GM19467 (cell line): ENCODE measurements around the gene QSOX2.

Experiments used
- ATAC-seq: cut with Tn5 transposase; IDR thresholded peaks from one replicate; pipeline ENCODE4 v1.9.1; 2021; ENCODE audit warnings: mild to moderate bottlenecking, moderate library complexity; ENCODE audit not compliant: unreplicated experiment

QSOX2 gene

DNA sequence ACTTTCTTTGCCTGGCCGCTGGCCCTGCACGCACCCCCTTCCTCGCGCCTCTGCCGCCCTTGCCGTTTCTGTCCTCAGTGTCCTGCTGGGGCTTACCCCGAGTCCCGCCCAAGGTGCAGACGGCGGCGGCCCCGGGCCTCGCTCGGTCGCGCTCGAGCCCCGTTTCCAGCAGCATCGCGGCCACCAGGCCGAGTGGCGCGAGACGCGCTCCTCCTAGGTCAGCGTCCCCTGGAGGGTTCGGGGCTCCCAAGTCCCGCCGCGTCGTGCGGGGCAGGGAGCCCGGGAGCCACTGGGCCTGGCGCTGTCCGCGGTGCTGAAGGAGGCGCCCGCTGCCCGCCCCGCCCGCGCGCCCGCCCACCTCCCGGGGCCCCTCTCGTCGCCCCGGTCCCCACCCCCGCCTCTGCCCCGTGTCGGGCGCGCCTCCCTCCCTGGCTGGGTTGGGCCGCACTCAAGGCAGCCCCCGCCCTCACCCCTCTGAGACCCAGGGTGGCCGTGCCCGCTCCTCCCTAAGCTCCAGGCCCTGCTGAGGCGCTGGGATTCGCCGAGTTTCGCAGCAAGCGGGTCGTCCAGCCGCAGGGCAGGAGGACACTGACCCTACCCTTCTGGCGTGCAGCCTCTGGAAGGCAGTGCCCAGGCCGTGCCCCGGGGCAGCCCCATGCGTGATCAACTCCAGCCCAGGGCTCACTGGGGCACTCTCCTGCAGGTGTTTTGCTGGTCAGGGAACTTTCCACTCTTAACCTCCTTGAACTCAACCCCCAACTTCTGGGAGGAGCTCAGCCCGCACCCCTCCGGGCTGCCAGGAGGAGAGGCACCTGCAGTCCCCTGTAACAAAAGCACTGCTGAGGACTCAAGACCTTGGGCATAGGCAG is 40.5 kb downstream of the QSOX2 start, which contains the start of gene LHX3:
Gene LHX3, minus strand, starts transcription at position 291 of the 869 bp plus-strand sequence. Its CDS starts 116 bp downstream, at position 175.
- no peak for ATAC-seq

DNA sequence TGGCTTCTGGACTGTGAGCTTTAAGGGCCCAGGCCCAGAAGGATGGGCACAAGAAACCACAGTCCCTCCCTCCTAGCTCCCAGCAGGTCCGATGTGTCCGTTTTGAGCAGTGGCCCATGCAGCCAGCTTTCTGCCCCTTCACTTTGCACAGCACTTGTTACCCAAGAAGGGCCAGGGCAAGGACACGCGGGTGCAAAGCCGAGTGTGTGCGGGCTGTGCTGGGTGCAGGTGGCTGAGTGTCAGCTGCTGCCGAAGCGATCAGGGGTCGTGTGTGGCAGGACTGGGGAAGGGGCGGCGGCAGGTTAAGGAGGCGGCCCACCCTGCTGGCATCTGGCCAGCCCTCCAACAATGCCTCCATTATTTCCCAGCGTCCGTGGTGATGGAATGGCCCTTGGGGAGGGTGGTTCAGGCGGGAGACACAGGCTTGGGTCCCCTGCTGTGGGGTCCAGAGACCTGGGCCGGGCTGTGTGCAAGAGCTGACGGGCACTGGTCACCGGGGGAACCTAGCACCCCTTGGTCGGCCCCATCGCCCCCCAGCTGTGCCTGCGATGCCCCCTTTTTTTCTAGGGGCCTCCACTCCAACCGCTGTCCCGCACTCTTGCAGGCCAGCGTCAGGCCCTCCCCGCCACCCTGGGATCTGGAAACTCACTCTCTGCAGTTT is 41.3 kb downstream of the QSOX2 start:
- no peak for ATAC-seq

DNA sequence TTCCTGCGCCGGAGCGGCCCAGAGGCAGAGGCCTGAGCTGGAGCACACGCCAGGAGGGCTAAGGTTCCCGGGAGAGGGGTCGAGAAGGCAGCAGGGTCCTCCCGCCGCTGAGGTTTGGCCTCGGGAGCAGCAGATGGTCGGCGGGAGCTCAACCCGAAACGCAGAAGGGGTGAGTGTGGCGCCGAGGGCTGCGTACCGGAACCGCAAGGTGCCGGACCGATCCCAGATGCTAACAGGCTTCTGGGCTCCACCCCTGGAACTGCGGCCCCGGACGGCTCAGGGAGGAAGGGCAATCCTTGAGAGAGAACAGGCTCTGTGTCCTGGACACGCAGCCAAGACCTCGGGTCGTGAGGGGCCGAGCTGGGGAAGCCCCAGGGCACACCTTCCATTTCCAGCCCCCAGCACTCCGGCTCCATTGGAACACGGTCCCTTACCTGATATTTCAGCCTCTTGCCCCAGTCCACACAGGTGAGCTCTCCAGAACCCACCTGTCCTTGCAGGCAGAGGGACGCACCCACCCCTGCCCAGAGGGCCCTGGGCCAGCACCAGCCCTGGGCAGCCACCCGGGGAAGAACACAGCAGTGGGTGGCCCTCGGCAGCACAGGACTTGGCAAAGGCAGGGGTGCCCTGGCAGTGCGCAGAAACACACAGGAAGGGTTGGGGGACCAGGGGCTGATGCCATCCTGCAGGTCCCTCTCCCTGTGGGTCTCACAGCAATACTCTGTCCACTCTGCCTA is 42.0 kb downstream of the QSOX2 start:
- no peak for ATAC-seq

DNA sequence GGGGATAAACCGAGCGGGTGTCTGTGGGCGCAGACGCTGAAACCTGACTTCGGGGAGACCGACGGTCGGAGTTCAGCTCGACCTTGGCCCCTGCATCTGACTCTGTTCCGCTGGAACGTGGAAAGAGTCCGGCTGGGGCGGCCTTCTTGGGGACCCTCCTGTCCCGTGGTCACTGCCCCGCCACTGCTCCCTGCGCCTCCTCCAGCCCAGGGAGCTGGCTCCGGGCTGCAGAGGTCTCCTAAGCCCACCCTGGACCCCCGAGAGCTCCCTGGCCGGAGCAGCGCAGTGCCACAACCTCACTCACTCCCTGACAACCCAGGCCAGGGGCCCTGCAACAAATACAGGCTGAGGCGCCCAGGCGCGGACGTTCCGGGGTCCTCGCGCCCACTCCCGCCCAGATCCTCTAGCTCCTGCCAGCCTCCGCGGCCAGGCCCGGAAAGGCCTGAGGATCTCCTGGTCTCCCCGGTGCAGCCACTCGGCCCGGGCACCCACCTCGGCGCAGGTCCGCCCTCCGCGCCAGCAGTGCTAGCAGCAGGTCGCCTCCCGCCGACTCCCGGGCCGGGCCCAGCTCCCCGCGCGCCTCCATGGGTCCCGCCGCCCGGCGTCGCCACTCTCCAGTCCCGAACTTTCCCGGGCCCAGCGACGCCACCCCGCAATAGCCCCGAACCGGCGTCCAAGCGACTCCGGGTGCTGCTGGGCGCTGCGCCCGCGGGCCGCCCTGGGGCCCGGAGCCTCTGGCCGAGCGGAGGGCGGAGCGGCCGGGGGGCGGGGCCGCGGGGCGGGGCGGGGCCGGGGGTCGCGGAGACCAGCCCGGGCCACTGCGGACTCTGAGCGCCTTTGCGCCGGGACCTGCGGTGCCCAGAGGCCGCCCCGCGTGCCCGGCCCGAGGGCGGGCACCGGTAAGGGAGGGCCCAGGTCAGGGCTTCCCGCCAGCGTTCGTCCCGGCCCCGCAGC is 42.9 kb downstream of the QSOX2 start:
- ATAC-seq: no peak

DNA sequence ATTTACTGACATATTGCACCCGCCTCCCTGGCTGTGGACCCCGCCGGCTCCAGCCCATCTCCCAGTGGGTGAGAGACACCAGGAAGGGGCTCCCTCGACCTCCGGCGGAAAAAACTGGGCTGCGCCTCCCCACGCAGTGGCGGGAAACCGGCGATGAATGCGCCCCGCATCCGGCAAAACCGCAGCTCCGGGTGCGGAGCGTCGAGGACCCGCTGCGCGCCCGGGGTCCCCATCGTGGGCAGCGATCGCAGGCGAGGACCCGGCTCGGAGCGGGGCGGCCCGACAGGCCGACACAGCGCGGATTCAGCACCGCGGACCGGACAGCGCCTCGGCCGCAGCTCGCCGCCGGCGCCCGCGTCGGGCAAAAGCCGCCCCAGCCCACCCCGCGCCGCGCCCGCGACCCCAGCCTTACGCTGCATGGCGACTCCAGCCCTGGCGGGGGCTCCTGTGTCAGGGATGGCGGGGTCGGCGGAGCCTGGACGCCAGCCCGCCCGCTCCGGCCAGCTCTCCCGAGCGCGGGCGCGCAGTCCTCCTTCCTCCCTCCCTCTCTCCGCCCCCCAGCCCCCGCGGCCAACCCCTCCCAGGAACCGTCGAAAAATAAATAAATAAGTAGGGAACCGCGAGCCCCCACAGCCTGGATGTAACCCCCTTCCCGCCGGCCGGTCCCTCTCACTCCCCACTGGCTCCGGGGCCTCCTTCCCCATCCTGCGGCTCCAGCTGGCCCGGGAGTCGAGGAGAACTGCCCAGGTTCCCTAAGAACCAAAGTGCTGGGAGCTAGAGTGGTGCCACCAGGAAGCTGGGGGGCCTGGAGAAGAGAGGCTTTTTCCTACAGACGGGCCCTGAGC is 43.8 kb downstream of the QSOX2 start:
- no peak for ATAC-seq

DNA sequence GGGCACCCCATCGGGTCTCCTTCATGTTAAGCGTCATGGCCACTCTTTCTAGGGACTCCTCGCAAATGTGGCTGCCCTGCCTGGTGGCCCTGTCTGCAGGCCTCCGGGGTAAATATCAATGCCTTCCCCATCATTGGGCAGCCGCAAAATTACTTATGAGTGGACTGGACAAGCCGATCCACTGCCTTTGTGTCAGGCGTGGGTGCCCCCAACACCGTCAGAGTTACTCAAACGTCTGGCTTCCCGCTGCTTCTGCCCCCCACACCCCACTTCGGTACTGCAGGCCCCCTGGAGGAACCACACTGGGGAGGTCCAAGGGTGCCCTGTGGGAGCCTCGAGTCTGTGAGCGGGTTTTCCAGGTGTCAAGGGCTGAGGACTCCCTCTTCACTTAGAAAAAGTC is 44.4 kb downstream of the QSOX2 start:
- no peak for ATAC-seq

DNA sequence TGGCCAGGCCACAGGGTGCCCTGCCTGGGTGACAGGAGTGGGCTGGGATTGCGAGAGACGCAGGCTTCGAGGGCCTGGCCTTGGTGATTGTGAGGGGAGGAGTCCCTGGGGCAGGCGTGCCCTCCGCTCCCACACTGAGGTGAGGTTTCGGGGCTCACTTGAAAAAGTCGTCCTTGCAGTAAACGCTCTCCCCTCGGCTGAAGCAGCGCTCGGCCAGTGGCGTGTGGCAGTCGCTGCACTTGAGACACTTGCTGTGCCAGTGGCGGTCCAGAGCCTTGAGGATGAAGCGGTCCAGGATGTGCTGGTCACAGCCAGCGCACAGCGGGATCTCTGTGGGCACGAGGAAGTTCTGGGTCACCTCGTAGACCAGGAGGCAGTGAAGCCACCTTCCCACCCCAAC is 45.2 kb downstream of the QSOX2 start:
- no peak for ATAC-seq

DNA sequence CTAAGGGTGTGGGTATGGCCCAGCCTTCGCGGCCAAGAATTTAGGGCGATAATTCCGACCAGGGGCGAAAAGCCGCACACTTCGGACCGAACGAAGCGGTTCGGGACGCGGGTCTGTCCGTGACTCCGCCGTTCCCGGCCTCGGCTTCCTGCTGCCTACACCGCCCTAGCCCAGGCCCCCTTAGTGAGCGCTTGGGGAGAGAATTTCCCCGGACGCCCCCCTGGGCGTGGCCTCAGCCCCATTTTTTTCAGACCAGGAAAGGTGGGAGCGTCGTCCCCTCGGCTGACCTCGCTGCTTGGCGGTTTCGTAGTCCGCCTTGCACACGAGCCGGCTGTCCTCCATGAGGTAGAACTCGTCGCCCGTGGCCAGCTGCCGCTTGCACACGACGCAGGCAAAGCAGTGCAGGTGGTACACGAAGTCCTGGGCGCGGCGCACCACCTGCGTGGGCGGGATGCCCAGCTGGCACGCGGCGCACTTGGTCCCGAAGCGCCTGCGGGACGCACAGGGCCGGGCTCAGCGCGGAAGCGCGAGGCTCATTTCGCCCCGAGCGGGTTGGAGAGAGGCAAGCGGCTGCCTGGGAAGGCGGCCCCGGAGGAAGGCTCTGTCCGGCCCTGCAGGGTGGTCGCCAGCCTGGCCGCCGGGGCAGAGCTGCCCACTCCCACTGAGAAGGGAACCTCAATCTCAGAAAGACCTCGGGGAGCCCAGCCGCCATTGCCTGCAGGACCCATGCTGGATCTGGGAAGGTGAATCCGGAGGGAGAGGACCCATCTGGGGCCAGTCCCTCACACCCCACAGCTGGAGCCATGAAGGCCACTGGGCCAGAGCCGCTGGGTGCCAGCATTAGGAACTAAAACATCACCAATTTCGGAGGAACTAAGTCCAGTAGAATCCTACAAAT is 46.0 kb downstream of the QSOX2 start:
- ATAC-seq: no peak

DNA sequence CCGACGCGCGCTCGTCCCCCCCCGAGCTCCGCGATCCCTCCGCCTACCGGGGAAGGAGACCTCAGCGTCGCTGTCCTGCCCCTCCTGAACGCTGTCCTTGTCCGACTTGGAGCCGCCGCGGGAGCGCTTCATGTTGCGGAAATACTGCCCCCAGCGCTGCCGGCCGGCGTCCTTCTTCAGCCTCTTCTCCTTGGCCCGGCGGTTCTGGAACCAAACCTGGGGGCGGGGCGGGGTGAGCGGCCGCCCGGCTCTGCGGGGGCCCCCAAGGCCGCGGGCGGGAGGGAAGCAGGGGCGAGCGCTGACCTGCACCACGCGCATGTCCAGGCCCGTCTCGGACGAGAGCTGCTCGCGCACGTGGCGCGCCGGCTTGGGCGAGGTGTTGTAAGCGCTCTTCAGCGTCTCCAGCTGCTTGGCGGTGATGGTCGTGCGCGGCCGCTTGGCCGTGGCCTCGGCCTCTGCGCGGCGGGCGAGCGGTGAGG is 47.0 kb downstream of the QSOX2 start:
- no peak for ATAC-seq

DNA sequence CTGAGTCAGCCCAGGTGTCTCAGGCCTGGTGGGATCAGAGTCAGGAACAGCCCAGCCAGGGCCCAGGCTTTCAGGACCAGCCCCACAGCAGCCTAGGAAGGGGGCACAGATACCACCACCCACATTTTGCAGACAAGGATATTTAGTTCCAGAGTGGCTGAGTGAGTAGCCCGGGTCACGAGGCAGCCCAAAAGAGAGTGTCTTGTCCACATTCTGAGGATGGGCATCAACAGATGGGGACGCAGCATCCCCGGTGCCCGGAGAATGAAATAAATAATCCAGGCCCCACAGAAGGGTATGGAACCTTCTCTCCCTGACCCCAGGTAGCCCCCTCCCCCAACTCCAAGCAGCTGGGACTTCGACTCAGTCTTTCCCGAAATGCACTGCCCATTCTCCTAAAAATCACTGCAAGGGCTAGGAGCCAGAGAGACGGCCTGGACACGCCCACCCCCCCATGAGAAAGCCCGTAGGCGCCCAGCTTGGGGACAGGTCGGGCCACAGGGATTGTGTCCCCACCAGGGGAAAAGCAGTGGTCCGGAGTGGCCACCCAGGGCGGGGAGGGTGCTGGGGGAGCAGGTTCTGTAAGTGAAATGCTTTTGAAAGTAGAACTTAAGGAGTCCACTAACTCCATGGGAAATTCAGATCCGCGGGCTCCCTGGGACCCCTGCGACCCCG is 47.5 kb downstream of the QSOX2 start:
- no peak for ATAC-seq

DNA sequence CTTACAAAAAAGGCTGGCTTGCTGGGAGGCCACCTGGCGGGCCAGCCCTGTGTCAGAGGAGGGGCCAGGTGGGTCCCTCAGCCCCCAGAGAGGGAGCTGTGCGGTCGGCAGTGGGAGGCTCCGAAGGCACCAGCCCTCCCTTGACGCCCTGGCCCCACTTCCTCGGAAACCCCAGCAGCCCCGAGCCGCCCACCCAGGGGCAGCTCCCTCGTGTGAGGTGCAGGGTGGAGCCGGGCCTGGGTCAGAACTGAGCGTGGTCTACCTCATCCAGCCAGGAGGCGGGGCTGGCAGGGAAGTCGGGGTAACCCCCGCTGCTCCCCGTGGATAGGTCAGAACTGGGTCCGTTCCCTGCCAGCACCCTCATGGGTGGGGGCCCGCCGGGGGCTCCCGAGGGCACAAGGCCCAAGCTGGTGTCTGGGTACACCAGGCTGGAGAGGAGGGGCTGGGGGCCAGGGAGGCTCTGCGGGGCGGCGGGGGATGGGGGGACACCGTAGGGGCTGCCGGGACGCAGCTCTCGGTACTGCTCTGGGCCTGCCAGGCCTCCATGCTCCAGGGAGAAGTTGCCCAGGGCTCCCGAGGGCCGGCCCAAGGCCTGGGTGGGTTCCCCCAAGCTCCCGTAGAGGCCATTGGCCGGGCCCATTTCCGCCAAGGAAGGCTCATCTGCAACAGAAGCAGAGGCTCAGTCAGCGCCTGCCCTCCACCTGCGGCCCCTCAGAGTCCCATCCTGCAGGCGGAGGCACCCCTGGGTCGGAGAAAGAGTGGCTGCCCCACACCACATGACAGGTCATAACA is 48.3 kb downstream of the QSOX2 start:
- ATAC-seq: no peak

DNA sequence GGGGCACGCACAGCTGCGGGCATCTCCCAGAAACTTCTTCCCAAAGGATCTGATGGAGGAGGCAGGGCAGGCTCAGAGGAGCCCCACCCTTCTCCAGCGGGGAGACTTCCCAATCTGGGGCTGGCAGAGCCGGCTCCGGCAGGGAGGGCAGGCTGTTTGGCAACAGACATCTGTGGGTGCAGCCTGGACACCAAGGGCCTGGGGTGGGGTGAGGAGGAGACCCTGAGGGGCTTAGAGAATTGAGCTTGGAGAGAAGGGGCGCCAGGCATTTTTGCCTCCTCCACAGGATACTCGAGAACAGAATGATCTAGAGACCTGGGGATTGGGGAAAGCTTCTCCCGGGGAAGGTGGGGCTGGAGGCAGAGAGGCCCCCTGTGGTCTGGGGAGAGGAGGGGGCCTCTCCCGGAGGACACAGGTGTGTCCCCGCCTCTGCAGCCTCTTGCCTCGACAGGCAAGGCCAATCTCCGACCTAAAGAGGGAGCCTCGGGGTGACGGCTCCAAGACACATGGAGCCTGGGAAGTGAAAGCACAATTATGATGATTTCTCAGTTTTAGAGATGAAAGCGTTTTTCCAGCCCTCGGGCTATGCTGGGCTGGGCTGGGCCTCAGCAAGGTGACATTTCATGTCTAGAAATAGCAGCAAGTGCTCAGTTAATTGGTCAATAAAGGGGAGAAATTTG is 49.1 kb downstream of the QSOX2 start:
- no peak for ATAC-seq

DNA sequence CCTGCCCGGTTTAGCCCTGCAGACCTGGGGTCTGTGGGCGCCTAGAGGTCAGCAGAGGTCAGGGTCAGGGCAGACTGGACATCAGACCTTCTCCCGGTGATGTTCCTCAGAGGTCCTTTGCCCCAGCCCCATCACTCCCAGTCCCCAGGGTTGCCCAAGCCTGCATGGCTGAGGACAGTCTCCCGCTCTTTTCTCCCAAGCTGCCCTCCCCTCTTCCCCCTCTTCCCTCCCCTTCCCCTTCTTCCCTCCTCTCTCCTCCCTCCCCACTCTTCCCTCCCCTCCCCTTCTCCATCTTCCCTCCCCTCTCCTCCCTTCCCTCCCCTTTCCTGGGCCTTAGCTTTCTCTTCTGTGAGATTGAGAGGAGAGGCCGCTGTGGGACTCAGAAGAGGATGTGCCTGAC is 51.1 kb downstream of the QSOX2 start:
- no peak for ATAC-seq

DNA sequence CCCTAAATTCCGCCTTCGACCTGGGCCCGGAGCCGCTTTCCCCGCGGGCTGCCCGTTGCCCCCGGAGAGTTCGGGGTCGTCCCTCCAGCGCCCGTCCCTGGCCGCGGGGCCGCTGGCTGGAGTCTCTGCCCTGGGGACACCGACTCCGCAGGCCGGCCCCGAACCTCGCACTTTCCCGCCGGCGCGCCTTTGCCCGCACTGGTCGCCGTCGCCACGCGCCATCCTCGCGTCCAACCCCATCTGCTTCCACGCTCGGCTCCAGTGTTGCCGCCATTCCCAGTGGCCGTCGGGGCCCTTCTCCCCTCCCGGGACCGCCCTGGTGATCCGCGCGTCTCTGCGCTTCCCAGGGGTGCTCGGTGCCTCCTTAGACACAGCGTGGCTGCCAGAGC is 51.7 kb downstream of the QSOX2 start:
- no peak for ATAC-seq

DNA sequence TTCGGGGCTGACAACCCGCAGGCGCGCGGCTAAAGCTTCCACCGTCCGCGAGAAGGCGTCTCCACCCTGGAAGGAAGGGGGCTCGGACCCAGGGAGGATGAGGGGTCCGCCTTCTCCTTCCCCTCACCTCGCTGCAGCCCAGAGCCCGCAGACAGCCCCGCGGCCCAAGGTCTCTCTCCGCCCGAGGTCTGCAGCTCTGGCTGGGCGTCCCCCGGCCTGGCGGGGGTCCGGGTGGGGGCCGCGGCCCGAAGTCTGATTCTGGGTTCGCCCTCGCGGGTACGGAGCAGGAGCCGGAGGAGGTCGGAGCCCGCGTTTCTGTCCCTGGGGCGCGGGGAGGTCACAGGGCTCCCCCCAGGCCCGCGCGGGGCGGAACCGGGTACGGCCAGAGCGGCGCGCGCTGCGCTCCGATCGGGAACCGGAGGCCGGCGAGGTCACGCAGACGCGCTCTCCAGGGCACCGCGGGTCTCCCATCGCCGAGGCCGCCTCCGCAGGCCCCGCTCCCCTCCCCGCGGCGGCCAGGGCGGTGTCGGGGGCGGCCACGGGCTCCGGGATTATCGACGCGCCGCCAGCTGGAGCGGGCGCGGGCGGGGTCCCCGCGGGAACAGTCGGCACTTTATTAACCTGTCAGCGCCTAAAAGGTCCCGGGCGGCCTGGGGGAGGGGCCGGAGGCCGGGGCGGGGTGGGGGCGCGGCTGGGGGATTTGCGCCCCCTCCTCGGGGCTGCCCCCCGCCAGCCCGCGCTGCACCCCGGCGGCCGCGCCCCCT is 52.3 kb downstream of the QSOX2 start:
- no peak for ATAC-seq
